ENCODE measurements around the gene CACNB2. TPM values are rescaled to one million over a fixed set of nuclear protein-coding genes. Genes with fewer than 3 reads are reported as not detected.
A peak's percentile ranks its signal among the peaks of the same experiment; 100 is the strongest.
"Not testable (repeated sequence)": the region's sequence is repeated elsewhere in the genome, so short reads cannot be mapped to it uniquely, and the experiment has no call there.

CACNB2 gene
- total RNA-seq, 1 donor from 2014 or later = 0.96 TPM

DNA sequence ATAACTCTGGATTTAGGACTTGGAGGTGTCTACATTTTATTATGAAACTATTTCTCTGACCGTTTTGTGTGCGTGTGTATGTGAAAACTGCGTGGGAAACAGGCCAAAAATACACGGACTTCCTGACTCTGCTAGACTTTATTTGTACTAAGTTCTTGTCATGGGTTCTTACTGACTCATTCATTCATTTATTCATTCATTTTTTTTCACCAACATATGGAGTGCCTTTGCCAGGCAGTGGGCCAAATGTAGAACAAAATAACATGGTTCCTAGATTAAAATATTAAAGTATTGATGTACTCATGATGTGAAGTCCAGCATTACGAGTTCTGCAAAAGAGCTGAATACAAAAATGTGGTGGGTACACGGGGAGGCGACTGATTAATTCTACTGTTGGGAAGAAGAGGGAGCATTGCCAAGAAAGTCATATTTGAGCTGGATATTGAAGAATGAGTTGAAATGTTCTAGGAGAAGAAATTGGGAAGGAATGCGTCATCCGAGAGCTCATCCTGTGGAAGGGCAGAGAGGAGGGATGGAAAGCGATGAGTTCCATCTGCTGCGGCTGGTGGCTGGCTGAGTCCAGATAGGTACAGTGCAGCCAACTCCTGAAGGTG, 24.6 kb downstream of the CACNB2 start:
- intact Hi-C loops (cut with DNase I) = no loop called here
- TF ChIP-seq, protein P1, sequence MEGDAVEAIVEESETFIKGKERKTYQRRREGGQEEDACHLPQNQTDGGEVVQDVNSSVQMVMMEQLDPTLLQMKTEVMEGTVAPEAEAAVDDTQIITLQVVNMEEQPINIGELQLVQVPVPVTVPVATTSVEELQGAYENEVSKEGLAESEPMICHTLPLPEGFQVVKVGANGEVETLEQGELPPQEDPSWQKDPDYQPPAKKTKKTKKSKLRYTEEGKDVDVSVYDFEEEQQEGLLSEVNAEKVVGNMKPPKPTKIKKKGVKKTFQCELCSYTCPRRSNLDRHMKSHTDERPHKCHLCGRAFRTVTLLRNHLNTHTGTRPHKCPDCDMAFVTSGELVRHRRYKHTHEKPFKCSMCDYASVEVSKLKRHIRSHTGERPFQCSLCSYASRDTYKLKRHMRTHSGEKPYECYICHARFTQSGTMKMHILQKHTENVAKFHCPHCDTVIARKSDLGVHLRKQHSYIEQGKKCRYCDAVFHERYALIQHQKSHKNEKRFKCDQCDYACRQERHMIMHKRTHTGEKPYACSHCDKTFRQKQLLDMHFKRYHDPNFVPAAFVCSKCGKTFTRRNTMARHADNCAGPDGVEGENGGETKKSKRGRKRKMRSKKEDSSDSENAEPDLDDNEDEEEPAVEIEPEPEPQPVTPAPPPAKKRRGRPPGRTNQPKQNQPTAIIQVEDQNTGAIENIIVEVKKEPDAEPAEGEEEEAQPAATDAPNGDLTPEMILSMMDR (IDR thresholded peaks at IDR 0.05) = no peak
- Histone ChIP-seq H3K9me3 (no peaks in the 10 kb centered on the region), H3K27ac (no peak overlapping the region), H3K36me3 (no peaks in the 10 kb centered on the region), H3K4me3 (no peak overlapping the region), H3K27me3 (no peaks in the 10 kb centered on the region), H3K4me1 (no peaks in the 10 kb centered on the region)
- DNase-seq (ENCODE audit: low spot score in 2 of 2) = no peak

DNA sequence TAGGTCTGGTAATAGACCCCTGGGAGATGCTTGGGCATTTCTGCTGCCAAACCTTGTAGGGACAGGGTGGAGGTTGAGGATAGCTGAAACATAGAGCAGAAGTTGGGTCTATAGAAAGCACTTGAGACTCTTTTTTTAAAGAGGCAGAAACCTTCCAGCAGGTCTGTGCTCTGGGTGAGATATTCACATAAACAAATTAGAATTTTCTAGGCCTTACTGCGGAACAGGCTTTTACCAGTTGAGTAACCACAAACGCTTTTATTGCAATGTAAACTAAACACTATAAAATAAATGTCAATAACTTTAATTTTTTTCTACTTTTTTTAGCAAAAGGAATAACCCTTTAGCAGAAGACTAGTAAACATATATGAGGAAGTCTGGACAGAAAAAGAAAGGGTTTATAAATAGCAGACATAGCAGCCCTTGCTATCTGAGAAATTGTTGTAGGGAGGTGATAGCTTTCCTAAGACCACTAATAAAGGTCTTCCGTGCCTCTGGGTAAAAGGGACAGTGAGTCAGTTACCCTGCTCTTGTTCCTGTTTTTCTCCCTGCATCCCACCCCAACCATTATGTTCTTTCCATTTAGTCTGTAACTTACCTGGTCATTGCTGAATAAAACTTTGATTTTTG, 38.7 kb downstream of the CACNB2 start:
- TF ChIP-seq, protein P1 (IDR thresholded peaks at IDR 0.05) = no peak
- H3K4me1 ChIP-seq = peaks cover 4 to 21% of the 10 kb centered on the region in 2 donors

DNA sequence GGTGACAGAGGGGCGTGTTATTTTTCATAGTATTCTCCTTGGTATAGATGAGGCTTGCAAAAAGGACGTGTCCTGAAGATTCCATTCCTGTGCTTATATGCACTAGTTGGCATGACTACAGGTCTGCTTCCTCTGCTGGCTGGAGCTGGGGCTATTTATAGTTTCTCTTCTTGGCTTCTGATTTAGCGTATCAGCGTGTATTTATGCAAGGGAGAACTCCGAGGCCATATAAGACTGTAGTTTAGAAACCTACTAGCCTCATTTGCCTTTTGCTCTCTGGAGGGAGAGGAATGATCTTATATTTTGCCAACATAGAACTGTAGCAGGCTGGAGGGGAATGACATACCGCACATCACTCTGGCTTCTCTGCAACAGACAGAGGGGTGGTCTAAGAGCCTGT, 39.7 kb downstream of the CACNB2 start:
- Histone ChIP-seq H3K4me1 (peaks cover 4 to 21% of the 10 kb centered on the region in 2 donors), H3K27ac (peak overlapping the region; percentile 43 to 65), H3K36me3 (no peaks in the 10 kb centered on the region), H3K9me3 (no peaks in the 10 kb centered on the region), H3K27me3 (no peaks in the 10 kb centered on the region), H3K4me3 (peak overlapping the region; percentile 35 to 41)
- peak in 1 of 2 donors; percentile 74 for DNase-seq (ENCODE audit: low spot score in 2 of 2)
- TF ChIP-seq, protein P1 (IDR thresholded peaks at IDR 0.05) = no peak
- intact Hi-C loops (cut with DNase I) = no loop called here

More for the DNA sequence above, 38.7 kb downstream of the CACNB2 start:
- H3K27ac ChIP-seq = peak overlapping the region; percentile 31 to 43
- H3K36me3 ChIP-seq = no peaks in the 10 kb centered on the region
- no peaks in the 10 kb centered on the region for H3K9me3 ChIP-seq
- H3K27me3 ChIP-seq = no peaks in the 10 kb centered on the region
- intact Hi-C loops (cut with DNase I) = no loop called here
- H3K4me3 ChIP-seq = peak overlapping the region in 1 of 2 donors; percentile 41
- no peak for DNase-seq (ENCODE audit: low spot score in 2 of 2)

DNA sequence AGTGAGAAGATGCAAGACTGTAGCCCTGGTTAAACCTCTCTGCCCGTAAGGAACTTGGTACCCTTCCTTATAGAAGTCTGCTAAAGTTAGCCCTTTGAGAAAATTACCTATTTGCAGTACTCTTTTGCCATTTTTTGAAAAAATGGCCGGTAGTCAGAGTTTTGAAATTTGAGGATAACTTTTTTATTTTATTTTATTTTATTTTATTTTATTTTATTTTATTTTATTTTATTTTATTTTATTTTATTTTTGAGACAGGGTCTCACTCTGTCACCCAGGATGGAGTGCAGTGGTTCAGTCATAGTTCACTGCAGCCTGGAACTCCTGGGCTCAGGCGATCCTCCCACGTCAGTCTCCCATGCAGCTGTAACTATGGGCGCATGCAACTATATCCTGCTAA, 41.2 kb downstream of the CACNB2 start:
- DNase-seq (ENCODE audit: low spot score in 2 of 2); H3K9me3 ChIP-seq; H3K27ac ChIP-seq; intact Hi-C loops (cut with DNase I); H3K27me3 ChIP-seq; H3K36me3 ChIP-seq; H3K4me3 ChIP-seq: not testable (repeated sequence)
- H3K4me1 ChIP-seq = peaks cover 4 to 24% of the 10 kb centered on the region in 2 donors

DNA sequence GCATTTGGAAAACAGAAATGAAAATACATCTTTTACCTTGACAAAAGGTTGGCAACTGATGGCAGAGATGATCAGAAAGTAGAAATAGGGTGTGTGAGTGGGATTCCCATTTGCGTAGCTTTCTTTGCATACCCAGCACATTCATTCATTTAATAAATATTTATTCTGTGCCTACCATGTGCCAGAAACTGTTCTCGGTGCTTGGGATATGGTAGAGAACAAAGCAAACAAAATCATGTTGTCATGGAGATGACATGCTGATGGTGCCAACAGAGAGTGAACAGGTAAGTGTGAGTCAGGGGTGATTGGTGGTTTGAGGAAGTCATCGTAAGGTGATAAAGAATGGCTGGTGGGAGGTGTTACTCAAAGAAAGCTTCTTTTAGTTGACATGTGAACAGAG, 45.4 kb downstream of the CACNB2 start:
- Histone ChIP-seq H3K4me1 (peaks cover 0 to 5% of the 10 kb centered on the region in 2 donors), H3K27me3 (no peaks in the 10 kb centered on the region), H3K36me3 (no peaks in the 10 kb centered on the region), H3K4me3 (no peak overlapping the region), H3K9me3 (no peaks in the 10 kb centered on the region), H3K27ac (no peak overlapping the region)
- intact Hi-C loops (cut with DNase I) = no loop called here
- no peak for DNase-seq (ENCODE audit: low spot score in 2 of 2)
- TF ChIP-seq, protein P1 (IDR thresholded peaks at IDR 0.05) = no peak

DNA sequence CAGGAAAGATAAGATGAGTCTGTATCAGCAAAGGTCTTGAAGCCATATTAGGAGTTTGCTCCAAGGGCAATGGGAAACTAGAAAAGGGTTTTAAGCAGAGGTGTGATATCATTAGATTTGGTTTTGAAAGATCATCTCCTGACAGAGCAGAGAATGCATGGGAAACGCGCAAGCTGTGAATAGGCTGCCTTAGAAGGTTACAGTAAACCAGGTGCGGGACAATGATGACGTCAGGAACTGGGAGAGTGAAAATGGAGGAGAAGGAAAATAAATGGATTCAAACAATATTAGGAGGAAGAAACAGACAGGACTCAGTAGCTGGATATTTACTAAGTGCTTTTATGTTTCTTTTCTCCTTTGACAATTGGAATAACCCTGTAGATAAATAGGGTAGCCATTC, 50.6 kb downstream of the CACNB2 start:
- Histone ChIP-seq H3K27me3 (no peaks in the 10 kb centered on the region), H3K27ac (no peak overlapping the region), H3K4me1 (no peaks in the 10 kb centered on the region), H3K36me3 (no peaks in the 10 kb centered on the region), H3K9me3 (no peaks in the 10 kb centered on the region), H3K4me3 (no peak overlapping the region)
- intact Hi-C loops (cut with DNase I) = no loop called here
- TF ChIP-seq, protein P1 (IDR thresholded peaks at IDR 0.05) = no peak
- DNase-seq (ENCODE audit: low spot score in 2 of 2) = no peak

All from ascending aorta (tissue), 2 donors.